ENCODE results near the gene ANKRD28. TPM values are rescaled to one million over a fixed set of nuclear protein-coding genes. Genes with fewer than 3 reads are reported as not detected.

ANKRD28 gene
- total RNA-seq, 1 donor from 2014 or later, result 40.3 TPM

GRCh38 chr3:15666277-15666676, 131.5 kb downstream of the ANKRD28 start:
- no peak for DNase-seq (ENCODE audit: low read depth in 2 of 2)

GRCh38 chr3:15665510-15666150, 132.1 kb downstream of the ANKRD28 start:
- no peak for DNase-seq (ENCODE audit: low read depth in 2 of 2)

- DNase-seq (ENCODE audit: low read depth in 2 of 2), result no peak
Measured at GRCh38 chr3:15664144-15664543, 133.6 kb downstream of the ANKRD28 start.

DNA sequence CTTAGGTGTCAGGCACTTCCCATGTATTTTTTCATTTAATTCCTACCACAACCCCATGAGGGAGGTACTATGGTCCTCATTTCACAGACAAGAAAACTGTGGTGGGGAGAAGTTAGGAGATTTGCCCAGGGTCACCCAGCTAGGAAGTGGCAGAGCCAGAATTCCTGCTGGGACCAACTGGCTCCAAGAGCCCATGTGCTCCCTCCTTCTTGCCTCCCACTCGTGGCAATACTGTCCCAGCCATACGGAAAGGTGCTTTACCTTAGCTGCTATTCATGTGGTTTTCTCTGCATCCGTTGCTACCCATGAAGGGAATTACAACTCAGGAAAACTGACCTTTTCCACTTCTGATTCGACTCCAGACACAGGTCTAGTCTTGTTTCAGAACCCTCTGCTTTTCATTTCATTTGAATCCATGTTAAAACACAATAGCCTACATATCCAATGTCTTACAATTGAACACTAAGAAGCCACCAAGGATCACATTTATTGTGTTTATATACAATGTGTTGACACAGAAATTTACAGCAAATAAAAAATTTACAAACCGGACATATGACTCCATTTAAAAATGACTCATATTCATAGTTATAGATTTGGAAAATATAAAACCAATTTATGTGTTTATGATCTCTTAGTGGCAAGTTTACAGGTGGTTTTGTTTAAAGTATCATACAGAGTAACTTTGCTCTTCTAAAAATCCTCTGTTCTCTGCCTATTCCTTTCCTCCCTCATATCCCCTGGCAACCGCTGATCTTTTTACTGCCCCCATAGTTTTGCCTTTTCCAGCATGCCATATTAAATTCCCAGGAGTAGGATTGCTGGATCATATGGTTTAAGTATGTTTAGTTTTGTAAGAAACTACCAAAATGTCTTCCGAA, 137.5 kb downstream of the ANKRD28 start:
- no peak for DNase-seq (ENCODE audit: low read depth in 2 of 2)

DNA sequence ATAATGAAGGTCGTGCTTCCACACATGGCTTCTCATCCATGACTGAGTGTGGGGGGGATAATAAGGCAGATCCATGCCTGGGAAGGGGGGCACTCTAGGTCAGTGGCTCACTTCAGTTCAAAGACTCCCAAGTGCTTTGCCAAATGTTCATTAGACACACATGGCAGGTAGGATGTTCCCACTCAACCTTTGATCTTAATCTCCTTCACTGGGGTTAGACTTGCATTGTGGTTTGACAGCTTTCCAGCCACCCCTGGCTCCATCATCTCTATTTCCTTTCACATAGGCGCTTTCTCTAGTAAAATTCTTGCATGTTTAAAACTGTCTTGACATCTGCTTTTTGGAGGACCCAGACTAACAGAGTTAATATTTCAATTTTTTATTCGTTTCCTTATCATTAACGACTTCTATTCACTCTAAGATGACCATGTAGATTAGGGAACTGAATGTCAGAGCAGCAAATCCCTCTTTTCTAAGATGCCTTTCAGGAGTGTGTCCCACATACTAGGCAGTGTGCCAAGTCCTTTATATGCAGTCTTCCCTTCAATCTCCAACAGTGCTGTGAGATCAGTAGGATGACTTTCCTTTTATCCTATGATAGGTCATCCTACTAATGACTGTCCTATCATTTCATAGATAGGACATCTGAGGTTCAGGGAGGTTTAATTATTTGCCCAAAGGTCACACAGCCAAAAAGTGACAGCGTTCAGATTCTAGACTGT, 138.4 kb downstream of the ANKRD28 start:
- DNase-seq (ENCODE audit: low read depth in 2 of 2), result peak in 1 of 2 donors; percentile 35

- no peak for DNase-seq (ENCODE audit: low read depth in 2 of 2)
Measured at GRCh38 chr3:15657016-15657415, 140.8 kb downstream of the ANKRD28 start.

DNA sequence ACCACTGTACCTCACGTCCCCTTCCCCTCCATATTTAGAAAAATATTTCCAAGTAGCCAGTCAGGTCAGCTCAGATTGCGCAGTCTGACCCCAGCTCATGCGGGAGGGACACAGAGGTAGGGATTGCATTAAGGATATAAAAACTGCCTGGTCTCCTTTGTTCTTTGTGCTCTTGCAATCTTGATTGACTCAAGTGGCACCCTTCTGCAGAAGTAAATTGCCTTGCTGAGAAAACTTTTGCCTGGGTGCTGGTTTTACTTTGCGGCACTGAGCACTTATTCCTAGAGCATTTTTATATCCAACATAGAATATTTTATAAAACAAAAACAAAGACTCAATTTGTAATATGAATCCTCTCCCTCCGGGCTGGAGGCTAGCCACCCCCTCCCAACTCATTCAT, 141.4 kb downstream of the ANKRD28 start:
- DNase-seq (ENCODE audit: low read depth in 2 of 2), result no peak

GRCh38 chr3:15654891-15655290, 142.9 kb downstream of the ANKRD28 start:
- DNase-seq (ENCODE audit: low read depth in 2 of 2), result no peak

GRCh38 chr3:15654127-15654526, 143.7 kb downstream of the ANKRD28 start:
- DNase-seq (ENCODE audit: low read depth in 2 of 2), result no peak

DNA sequence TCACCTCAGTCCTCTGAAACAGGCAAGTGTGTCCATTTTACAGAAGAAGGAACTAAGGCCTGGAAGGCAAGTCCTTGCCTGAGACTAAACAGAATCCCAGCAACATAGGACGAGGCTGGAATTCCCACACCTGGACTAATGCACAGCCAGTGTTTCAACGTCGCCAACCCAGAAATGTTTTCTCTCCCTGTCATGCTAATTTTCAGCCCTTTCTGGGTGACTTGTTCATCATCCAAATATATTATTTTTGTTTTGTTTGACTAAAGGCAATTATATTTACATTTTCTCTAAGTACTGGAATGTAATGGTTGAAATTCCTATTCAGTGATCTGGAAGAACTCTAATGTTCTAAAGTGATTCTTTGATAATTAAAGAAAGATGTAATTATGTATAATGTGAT, 144.5 kb downstream of the ANKRD28 start:
- DNase-seq (ENCODE audit: low read depth in 2 of 2), result no peak

GRCh38 chr3:15651396-15651795, 146.4 kb downstream of the ANKRD28 start:
- peak; percentile 46 to 66 for DNase-seq (ENCODE audit: low read depth in 2 of 2)

GRCh38 chr3:15649858-15650257, 147.9 kb downstream of the ANKRD28 start:
- no peak for DNase-seq (ENCODE audit: low read depth in 2 of 2)

GRCh38 chr3:15649341-15649740, 148.4 kb downstream of the ANKRD28 start:
- no peak for DNase-seq (ENCODE audit: low read depth in 2 of 2)

DNA sequence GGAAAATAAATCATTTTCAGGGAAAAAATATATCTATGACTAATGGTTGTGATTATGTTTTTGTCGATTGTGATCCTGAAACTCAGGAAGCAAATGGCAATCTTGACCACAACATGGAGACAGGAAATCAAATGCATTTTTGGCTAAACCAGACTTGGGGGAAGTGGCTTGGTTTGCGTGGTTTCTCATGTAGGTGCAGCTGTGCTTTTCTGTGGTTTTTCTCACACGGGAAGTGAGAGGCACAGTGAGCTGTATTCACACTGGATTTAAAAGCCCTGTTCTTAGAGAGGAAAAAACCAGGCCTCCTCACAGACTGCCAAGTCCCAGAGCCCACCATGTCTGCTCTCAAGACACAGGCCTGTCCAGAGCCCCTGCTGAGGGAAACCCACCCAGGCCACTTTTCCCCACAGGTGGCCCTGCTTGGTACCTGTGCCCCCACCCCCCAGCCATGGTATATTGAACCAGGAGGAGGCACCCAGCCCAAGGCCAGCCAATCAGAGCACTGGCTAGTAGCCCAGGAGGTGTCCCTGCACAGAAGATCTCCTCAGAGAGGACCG, 150.1 kb downstream of the ANKRD28 start:
- DNase-seq (ENCODE audit: low read depth in 2 of 2), result peak; percentile 87 to 99

- DNase-seq (ENCODE audit: low read depth in 2 of 2), result peak; percentile 61 to 100
Measured at GRCh38 chr3:15646851-15647511, 150.8 kb downstream of the ANKRD28 start.

- peak; percentile 96 to 97 for DNase-seq (ENCODE audit: low read depth in 2 of 2)
Measured at GRCh38 chr3:15645740-15646501, 151.9 kb downstream of the ANKRD28 start.

DNA sequence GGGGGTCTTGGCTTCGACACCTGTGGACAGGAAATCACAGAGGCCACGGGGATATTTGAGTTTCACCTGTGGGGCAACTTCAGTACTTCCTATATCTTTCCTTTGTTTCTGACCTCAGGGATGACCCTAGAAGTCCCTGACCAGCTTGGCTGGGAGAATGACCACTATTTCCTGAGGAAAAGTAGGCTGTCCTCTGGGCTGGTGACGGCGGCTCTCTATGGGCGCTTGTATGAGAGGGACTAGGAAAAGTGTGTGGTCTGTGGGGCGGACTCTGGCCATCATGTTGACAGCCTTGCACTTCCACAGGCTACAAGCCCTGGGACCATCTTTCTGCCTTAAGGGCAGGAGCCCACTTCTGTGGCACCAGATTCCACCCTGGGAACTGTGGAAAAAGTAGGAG, 152.5 kb downstream of the ANKRD28 start:
- peak; percentile 78 to 86 for DNase-seq (ENCODE audit: low read depth in 2 of 2)

GRCh38 chr3:15638891-15639262, 158.9 kb downstream of the ANKRD28 start:
- DNase-seq (ENCODE audit: low read depth in 2 of 2), result peak in 1 of 2 donors; percentile 57

DNA sequence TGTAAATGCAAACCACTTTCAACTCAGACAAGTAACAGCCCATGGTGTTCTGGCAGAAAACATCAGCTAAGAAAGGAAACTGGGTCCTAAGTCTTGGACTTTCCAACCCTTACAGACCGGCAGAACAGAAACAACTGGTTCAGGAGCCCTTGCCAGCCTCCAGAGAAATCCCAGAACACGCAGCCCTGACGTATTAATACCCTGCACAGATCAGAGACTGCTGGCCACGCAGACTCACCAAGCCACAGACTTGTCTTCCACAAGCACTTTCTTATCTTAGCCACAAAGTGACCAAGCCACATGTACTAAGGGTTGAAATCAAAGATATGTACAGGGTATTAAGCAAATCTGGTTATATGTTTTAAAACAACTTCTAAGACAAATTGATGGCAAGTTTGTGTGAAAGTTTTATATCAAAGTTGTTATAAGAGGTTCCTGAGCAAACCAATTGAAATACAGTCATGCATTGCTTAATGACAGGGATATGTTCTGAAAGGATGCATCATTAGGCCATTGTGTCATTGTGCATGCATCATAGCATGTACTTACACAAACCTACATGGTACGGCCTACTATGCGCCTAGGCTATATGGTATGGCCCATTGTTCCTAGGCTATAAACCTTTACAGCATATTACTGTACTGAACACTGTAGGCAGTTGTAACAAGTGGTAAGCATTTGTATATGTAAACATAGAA, 159.4 kb downstream of the ANKRD28 start:
- DNase-seq (ENCODE audit: low read depth in 2 of 2), result peak in 1 of 2 donors; percentile 26
